ENCODE measurements around the gene PREX1. TPM values are rescaled to one million over a fixed set of nuclear protein-coding genes. Genes with fewer than 3 reads are reported as not detected.

Gene PREX1
- polyA plus RNA-seq, 1 donor (not counting 4 experiments of a cell fraction or from before 2014, with no cell fraction given) = 0.22 TPM

DNA sequence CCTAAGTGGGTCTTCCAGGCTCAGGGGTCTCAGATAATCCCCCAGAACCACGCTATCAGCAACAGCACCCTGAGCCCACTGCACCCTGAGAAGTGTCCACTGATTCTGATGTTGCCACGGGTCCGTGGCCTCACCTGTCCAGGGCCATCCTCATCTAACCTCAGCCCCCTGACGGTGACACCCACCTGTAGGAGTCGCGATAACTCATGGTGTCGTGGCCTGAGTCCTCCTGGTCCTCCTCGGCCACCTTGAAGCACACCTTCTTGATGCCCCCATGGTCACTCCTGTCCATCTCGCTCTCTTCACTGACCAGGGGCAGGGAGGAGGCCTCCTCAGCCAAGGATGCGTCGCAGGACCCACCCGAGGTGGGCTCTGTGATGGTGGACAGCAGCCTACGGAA, 182.1 kb downstream of the PREX1 start:
- Histone ChIP-seq H3K27me3 (ENCODE audit: control insufficient read depth, extremely low read depth, insufficient read depth, low read length) (peaks cover 4% of the 10 kb centered on the region), H2AFZ (ENCODE audit: control insufficient read depth, low read length) (no peak overlapping the region), H3K36me3 (ENCODE audit: control insufficient read depth in 2 of 2, extremely low read depth in 1 of 2, insufficient read depth in 2 of 2, low read length in 2 of 2) (no peaks in the 10 kb centered on the region), H3K9ac (ENCODE audit: control insufficient read depth, extremely low read depth, insufficient read depth, low read length) (no peak overlapping the region), H3K4me2 (ENCODE audit: control insufficient read depth, extremely low read depth, insufficient read depth, low read depth, low read length) (no peak overlapping the region), H3K4me1 (ENCODE audit: control insufficient read depth, extremely low read depth, insufficient read depth, low read length) (no peaks in the 10 kb centered on the region), H3K9me3 (ENCODE audit: control insufficient read depth, low read depth, low read length) (no peaks in the 10 kb centered on the region), H3K4me3 (ENCODE audit: control insufficient read depth in 2 of 3, extremely low read depth in 1 of 3, insufficient read depth in 2 of 3, low read depth in 1 of 3, low read length in 3 of 3) (no peak overlapping the region), H4K20me1 (ENCODE audit: control insufficient read depth, extremely low read depth, insufficient read depth, low read length) (no peaks in the 10 kb centered on the region), H3K79me2 (ENCODE audit: control insufficient read depth, insufficient read depth, low read length) (no peaks in the 10 kb centered on the region), H3K27ac (ENCODE audit: control insufficient read depth, insufficient read depth, low read length) (no peak overlapping the region), H3K9me1 (ENCODE audit: control insufficient read depth, extremely low read depth, insufficient read depth, low read length) (no peaks in the 10 kb centered on the region)
- DNase-seq (ENCODE audit: low read depth, low spot score) (no peak), FAIRE-seq (no peak)
- TF ChIP-seq, protein P1, sequence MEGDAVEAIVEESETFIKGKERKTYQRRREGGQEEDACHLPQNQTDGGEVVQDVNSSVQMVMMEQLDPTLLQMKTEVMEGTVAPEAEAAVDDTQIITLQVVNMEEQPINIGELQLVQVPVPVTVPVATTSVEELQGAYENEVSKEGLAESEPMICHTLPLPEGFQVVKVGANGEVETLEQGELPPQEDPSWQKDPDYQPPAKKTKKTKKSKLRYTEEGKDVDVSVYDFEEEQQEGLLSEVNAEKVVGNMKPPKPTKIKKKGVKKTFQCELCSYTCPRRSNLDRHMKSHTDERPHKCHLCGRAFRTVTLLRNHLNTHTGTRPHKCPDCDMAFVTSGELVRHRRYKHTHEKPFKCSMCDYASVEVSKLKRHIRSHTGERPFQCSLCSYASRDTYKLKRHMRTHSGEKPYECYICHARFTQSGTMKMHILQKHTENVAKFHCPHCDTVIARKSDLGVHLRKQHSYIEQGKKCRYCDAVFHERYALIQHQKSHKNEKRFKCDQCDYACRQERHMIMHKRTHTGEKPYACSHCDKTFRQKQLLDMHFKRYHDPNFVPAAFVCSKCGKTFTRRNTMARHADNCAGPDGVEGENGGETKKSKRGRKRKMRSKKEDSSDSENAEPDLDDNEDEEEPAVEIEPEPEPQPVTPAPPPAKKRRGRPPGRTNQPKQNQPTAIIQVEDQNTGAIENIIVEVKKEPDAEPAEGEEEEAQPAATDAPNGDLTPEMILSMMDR (optimal IDR thresholded peaks at IDR 0.05 in 1 of 3, IDR thresholded peaks at IDR 0.05 in 1 of 3, conservative IDR thresholded peaks at IDR 0.05 in 1 of 3; ENCODE audit: extremely low read depth in 1 of 3, insufficient read depth in 2 of 3, low read length in 3 of 3) = no peak
- TF ChIP-seq EZH2 (IDR thresholded peaks at IDR 0.05; ENCODE audit: low read length) = no peak
- dilution Hi-C loops (cut with MboI; ENCODE audit: extremely low pct_ligation_motif_present, low sequenced_read_pairs) = no loop called here

DNA sequence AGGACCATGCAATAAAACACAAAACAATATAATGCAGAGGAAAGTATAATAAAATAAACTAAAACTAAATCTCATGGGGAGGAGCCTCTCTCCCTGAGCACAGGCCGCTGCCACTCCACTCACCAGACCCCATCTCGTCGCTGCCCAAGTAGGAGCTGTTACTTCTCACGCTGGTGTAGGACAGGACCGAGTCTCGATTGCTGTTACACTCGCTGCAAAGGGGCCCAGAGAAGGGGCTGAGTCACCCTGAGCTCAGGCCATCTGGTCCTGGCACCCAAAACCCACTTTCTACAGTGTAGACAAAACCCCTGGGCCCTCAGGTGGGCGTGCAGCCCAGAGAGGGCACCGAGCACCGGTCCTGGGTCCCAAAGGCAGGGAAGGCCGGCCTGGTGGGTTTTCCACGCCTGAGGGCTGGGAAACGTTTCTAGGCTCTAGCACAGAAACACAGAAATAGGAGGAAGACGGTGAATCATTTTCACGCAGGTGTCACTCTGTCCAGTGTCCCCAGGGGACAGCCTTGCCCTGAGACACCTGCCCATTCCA, 183.4 kb downstream of the PREX1 start:
- H3K79me2 ChIP-seq (ENCODE audit: control insufficient read depth, insufficient read depth, low read length) = no peaks in the 10 kb centered on the region
- no peak overlapping the region for H3K27ac ChIP-seq (ENCODE audit: control insufficient read depth, insufficient read depth, low read length)
- no peak overlapping the region for H3K4me2 ChIP-seq (ENCODE audit: control insufficient read depth, extremely low read depth, insufficient read depth, low read depth, low read length)
- no peak for TF ChIP-seq EZH2 (IDR thresholded peaks at IDR 0.05; ENCODE audit: low read length)
- TF ChIP-seq, protein P1 (optimal IDR thresholded peaks at IDR 0.05 in 1 of 3, IDR thresholded peaks at IDR 0.05 in 1 of 3, conservative IDR thresholded peaks at IDR 0.05 in 1 of 3; ENCODE audit: extremely low read depth in 1 of 3, insufficient read depth in 2 of 3, low read length in 3 of 3) = no peak
- H3K36me3 ChIP-seq (ENCODE audit: control insufficient read depth in 2 of 2, extremely low read depth in 1 of 2, insufficient read depth in 2 of 2, low read length in 2 of 2) = no peaks in the 10 kb centered on the region
- H3K4me1 ChIP-seq (ENCODE audit: control insufficient read depth, extremely low read depth, insufficient read depth, low read length) = no peaks in the 10 kb centered on the region
- no peaks in the 10 kb centered on the region for H4K20me1 ChIP-seq (ENCODE audit: control insufficient read depth, extremely low read depth, insufficient read depth, low read length)
- H3K9ac ChIP-seq (ENCODE audit: control insufficient read depth, extremely low read depth, insufficient read depth, low read length) = no peak overlapping the region
- no peaks in the 10 kb centered on the region for H3K9me3 ChIP-seq (ENCODE audit: control insufficient read depth, low read depth, low read length)
- no peaks in the 10 kb centered on the region for H3K9me1 ChIP-seq (ENCODE audit: control insufficient read depth, extremely low read depth, insufficient read depth, low read length)
- no peak overlapping the region for H2AFZ ChIP-seq (ENCODE audit: control insufficient read depth, low read length)
- H3K27me3 ChIP-seq (ENCODE audit: control insufficient read depth, extremely low read depth, insufficient read depth, low read length) = no peaks in the 10 kb centered on the region
- dilution Hi-C loops (cut with MboI; ENCODE audit: extremely low pct_ligation_motif_present, low sequenced_read_pairs) = no loop called here
- FAIRE-seq (no peak), DNase-seq (ENCODE audit: low read depth, low spot score) (no peak)
- no peak overlapping the region for H3K4me3 ChIP-seq (ENCODE audit: control insufficient read depth in 2 of 3, extremely low read depth in 1 of 3, insufficient read depth in 2 of 3, low read depth in 1 of 3, low read length in 3 of 3)
